HuH-7 (cell line): ENCODE measurements around the gene KCTD8.
A peak's percentile ranks its signal among the peaks of the same experiment; 100 is the strongest.

Experiments used
- DNase-seq: peaks from one replicate; pipeline ENCODE4 v3.0.0; 2011; ENCODE audit warnings: low spot score

Gene KCTD8

DNA sequence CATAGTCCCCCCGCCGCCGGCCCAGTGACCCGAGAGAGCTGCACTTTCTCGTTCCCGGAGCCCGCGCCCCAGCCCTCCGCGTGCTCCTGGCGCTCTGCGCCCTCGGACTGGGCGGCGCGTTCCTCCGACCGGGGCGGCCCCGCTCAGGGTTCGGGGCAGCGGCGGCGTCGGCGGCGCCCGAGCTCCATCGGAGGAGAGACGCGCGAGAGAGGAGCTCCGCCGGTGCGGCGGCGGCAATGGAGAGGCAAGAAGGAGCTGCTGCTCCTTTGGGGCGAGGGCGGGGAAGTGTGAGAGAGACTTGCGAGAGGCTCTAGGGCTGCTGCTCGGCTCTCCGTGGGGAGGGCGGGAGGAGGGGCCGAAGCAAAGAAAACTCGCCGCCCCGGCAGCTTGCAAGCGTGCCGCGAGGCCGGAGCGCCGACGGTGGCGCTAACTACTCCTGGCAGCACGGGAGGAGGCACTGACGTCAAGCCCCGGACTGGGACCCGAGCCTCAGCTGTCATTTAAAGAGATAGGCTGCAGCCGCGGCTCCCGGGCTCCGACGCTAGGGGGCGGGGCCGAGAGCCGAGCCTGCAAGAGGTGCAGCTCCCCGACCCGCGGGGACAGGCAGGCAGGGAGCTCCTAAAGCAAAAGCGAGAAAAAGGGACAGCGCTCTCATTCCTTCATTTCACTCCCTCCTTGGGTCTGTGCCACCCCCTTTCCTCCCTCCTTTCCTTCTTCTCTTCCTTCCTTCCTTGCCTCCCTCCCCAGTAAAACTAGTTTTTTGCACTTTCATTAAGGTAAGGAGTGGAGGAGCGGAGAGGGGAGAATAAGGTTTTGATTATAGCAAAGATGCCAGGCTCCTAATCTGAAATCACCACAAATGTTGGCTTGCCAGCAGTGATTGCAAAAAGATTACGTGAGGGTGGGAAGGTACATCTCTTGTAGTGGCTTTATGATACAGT lies at the start of gene KCTD8:
TSS of gene KCTD8 (minus strand) at position 289 of the 941 bp plus-strand sequence.
- DNase-seq, result peak; percentile 86

DNA sequence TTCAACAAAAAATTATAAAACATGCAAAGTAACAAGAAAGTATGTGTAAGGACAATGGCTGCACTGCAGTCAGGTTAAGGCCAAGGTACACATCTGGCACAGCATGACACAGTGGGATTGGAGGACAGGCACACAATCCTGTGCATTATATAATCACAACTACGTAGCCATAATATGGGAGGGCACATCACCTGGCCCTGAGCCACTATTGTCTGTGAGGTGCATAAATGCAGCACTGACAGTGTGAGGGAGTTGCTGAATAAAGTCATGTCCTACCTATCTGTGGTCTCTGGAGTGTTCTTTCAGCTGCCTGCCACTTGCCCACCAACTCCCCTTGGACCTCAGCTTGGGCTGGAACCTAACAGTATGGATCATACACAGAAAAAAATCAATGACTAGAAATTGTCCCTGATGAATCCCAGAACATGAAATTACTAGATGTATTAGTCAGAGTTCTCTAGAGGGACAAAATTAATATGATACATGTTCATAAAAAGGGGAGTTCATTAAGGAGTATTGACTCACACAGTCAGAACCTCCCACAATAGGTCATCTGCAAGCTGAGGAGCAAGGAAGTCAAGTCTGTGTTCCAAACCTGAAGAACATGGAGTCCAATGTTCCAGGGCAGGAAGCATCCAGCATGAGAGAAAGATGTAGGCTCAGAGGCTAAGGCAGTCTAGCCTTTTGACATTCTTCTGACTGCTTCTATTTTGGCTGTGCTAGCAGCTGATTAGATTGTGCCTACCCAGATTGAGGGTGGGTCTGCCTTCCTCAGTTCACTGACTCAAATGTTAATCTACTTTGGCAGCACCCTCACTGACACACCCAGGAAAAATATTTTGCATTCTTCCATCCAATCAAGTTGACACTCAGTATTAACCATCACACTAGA lies 46.4 kb upstream of the KCTD8 start:
- DNase-seq, result no peak

DNA sequence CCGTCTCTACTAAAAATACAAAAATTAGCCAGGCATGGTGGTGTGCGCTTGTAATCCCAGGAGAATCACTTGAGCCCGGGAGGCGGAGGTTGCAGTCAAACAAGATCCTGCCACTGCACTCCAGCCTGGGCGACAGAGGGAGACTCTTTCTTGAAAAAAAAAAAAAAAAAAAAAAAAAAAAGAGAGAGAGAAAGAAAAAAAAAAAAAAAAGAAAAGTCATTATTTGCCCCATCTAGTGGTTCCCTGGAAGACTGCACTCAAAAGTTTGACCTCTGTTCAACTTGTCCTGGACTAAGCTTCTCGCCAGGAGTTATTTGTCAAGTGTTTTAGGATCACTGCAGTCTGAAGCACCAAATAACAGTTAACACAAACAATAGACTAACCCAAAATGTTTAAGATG lies 45.3 kb upstream of the KCTD8 start:
- peak; percentile 11 for DNase-seq

DNA sequence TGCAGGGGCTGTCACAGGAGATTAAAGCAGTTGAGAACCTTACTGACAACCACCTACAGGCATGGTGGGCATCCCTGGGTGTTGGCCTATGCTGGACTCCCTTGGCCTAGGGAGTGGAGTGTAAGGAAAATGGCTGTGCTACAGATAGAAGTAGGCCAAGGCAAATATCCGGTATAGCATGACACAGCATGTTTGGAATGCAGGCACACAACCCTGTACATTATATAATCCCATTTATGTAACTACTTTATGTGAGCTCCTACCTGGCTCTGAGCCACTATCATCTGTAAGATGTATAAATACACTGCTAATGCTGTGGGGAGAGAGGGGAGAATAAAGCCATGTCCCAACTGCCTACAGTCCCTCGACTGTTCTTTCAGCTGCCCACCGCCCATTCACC lies 38.7 kb upstream of the KCTD8 start:
- DNase-seq, result no peak

DNA sequence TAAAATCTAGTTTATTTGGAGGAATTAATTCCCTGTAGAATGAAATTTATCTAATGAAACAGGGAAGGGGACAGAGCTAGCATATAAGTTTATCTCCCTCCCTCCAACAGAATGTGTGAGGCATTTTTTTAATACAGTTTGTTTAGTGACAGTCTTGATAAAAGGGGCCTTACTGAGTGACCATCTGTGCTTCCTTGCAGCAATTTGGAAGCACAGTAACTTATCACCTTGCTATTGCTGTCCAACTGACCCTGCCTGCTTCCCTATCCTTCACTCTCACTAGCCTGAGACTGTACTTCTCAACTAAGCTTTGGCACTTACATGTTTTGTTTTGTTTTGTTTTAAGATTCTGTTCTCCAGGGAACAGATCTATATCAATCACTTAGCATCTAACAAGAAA lies 31.1 kb upstream of the KCTD8 start:
- DNase-seq, result no peak

DNA sequence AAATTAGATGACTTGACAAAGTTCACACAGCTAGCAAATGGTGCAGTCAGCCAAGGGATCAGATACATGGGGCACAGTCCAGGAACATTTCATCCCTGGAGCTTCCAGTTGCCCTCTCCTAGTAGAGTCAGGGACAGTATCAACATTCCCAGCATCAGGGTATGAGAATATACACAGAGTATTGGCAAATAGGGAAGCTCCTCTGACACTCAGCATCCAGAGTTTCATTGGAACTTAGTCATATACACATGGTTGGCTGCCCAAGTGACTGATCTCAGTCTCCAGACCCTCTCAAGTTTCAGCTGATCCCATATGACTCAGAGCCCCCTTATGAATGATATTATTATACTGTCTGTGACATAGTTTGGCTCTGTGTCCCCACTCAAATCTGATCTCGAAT lies 13.7 kb upstream of the KCTD8 start:
- DNase-seq, result no peak

DNA sequence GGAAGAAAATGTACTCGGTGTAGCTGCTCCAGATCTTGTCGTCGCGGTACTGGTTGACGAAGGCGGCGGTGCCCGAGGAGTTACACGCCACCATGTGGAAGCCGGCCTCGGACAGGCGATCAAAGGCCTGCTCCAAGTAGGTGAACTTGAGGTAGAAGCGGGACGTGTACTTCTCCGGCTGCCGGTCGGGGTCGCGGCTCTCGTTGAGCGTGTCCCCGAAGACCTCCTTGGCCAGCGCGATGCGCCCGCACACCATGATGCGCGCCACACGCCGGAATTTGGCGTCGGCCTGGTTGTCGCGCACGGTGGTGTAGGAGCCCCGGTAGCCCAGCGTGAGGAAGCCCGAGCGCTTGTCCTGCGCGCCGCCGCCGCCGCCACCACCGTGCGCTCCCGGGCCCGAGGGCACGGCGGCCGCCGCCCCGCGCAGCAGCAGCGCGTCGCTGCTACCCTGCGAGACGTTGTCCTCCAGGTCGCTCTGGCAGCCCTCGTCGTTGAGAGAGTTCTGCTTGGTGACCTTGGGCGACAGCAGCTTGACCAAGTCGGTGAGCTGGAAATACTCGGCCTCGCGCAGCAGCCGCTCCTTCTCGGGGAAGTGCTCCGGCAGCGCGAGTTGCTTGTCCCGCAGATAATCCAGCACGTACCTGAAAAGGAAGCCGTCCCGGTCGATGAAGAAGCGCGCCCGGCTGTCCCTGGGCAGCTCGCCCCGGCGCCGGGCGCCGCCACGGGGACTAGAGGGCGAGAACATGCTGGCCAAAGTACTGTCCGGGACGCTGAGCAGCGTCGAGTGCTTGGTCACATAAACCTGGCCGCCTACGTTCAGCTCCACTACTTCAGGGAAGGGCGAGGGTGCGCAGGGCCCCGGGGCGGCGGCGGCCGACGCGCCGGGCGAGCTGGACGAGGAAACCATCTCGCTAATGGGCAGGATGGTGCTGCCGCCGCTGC lies 775 bp downstream of the KCTD8 start:
- no peak for DNase-seq

DNA sequence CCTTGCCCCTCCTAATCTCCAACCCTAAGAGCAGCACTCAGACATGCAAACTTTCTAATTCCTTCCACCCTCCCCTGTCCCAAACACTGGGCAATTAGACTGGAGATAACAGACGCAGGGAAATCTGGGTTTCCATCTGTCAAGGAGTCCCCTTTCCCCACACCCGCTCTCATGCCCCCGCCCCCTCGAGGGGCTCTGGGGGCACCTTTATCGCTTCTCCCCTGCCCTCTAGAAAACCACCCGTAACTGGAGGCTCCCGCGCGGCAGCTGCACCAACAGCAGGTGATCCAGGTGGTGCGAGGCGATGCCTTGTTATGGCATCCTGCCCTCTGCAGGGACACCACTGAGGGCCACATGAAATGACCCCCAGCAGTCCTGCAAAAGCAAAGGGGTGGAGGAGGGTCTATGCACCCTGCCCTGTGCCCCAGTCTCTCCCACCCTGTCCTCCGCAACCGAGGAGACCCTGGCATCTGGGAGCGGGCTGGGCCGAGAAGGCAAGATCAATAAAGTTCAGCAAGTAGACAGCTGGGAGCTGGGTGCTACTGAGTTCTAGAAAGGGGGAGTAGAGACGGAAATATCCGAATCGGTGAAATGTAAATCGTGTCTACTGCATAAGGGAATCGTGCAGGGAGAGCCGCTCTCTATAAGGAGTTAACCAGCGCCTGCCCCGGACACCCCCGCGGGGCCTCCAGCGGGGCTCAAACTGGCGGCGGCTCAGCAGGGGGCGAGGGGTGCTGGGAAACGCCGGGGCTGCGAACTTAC lies 1.6 kb downstream of the KCTD8 start:
- no peak for DNase-seq

DNA sequence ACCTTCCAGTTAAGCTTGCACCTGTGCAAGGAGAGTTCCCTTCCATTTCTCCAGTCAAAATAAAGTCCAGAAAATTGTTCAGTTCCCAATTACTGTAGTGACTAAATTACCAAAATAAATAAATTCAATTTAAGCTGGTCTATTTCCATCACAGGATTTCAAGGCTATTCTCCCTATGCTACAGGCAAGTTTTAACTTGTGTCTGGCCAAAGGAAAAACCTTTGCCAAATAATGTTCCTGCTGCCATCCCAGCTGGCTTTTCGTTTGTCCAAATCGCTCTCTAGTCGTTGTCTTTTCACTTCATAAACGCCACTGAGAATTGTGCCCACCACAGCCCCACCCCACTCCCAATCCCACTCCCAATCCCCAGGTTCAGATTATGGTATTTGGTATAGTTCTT lies 2.4 kb downstream of the KCTD8 start:
- DNase-seq, result no peak

DNA sequence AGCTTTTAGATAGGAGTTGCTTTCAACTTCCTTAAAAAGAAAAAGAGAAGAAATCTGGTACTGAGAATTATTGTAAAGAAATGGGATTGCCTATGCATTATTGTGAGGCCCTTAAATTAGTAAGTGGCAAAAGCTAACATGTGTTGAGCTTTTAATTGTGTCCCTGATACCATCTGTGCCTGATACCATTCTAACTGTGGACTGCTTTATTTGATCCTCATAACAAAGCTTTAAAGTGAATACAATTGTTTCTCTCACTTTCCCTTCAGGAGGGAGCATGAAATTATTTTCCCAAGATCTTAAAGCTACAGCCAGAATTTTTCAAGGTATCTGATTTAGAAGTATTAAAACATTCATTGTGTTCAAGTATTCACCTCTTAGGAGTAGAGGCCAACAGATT lies 9.9 kb downstream of the KCTD8 start:
- DNase-seq, result no peak

DNA sequence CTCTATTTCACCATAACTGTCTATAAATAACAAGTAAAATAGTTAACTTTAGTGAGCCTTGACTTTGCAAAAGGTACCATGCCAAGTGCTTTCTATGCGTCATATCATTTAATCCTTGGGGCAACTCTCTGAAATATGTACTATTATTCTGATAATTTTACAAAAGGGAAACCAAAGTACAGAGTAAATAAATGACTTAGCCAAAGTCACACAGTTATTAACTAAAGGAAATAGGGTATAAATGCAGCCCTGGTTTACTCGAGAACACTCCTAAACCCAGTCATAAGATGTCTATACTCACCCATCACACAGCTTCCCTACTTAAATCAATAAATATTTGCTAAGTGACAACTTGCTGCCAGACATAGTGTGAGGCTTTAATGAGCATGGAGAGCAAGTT lies 14.4 kb downstream of the KCTD8 start:
- no peak for DNase-seq

DNA sequence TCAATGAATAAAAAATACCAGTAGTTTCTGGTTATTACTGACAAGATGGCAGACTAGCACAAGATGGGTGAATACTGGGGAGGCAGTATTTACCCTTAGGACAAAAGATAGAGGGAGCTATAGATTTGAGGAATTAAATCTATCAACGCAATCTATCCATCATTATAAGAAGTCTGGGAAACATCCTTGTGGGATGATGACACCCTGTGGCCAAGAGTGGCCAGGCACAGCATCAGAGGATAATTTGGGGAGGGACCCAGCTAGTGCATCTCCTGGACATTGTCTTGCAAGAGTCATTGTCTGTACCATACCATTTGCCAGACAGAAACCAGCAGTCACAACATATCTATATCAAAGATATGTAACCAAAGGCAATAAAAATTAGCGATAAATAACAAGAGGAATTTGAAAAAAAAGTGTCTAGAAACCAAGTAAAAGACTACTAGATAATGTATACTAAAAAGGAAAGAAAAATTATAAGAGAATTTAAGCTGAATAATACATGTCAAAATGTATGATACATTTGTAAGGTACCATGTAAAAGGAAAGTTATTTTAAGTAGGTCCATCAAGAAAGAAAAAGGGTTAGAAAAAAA lies 22.9 kb downstream of the KCTD8 start:
- DNase-seq, result no peak

DNA sequence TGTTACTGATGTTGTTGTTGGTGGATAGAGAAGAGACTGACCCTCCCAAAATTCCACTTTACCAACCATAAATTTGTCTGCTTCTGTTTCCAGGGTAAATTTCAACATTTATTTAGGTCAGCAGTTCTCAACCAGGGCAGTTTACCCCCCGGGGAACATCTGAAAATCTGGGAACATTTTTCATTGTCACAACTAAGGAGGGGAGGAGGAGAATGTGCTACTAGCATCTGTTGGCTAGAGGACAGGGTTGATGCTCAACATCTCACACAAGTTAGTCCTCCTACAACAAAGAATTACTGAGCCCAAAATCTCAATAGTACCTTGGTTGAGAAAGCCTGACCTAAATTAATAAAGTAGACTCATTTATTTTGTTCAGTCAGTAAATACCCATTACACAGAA lies 25.7 kb downstream of the KCTD8 start:
- DNase-seq, result no peak

DNA sequence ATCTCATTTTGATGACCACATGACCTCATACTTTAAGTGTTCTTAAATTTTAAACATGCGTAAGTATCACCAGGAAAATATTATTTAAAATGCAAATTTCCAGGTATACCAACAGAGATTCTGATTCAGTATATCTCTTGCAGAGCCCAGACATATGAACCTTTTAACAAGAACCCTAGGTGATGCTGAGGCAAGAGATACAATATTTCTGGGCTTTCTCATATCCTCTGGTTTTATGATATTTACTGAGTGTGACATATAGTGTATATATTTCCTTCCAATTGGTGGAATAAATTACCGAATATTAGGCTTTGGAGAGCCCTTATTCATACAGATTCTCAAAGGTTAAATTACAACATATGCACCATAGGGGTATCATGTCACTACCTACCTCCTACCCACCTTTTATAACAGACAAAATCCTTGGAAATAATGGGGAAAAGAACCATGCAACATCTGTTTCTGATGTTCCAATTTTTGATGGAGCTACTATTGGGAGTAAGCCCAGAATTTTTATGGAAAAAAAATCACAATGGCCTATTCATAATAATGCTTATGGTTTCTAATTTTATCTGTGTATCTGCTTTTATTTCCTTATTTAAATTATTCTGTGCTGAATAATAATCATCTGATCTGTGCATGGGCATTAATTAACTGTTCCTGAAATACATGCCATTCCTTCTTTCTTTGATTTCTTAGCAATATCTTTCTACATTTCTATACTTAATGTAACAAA lies 27.1 kb downstream of the KCTD8 start:
- DNase-seq, result no peak

DNA sequence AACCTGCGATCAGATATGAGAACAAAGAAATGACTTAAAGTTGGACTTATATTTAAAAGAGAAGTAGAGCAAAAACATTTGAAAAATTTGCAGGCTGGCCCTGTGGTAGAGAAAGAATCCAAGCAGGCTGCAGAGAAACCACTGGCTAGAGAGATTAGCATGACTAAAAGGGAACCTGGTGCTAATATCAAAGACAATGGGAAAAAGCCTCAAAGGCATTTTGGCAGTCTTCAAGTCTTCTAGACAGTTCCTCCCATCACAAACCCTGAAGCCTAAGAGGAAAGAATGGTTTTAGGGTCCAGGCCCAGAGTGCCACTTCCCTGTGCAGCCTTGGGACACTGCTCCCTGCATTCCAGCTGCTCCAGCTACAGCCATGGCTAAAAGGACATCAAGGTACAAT lies 33.4 kb downstream of the KCTD8 start:
- no peak for DNase-seq

DNA sequence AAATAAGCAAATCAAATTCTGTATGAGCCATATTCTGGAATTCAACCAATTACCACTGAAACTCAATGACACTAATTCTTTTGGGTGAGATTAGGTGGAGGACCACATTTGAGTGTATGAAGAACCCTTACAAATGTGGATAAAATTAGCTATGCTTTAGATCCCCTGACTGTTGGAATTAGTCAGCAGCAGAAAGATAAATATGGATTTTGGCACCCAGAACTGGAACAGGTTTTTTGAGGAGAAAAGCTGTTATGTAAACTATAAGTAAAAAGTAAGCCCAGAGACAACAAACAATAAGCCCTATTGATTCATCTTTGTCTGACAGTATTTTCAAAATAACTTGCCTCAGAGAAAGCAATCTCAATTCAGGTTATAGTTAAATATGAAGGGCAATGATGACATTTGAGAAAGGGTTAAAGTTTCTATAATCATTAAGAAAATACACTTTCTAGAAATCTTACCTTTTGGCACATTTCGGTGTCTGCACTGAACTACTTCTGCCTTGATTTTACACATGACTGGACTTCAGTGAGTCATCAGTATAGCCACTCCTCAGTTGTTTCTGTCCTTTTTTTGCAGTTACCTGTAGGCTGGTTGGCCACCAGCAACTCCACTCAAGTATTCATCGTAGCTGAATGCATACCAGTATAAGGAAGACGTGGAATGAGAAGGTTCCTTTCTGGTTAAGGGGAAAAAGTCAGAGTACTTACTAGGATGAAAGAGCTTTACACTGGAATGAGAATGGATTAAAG lies 80.0 kb downstream of the KCTD8 start:
- no peak for DNase-seq

DNA sequence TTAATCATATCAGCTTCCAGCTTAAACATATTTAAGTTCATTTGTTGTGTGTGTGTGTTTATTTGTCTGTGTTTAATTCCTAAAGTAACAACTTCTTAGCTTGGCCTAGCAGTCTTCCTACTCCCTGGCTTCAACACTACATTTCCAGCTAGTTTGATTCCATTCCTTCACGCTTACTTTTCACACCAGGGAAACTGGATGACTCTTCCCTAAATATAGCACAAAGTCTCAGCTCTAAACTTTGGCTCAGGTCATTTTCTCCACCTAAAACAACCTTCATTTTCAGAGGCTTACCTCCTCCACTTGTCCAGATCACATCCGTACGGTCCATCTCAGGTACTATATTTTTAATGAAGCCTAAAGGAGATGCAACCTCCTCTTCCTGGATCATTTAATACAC lies 94.4 kb downstream of the KCTD8 start:
- no peak for DNase-seq

DNA sequence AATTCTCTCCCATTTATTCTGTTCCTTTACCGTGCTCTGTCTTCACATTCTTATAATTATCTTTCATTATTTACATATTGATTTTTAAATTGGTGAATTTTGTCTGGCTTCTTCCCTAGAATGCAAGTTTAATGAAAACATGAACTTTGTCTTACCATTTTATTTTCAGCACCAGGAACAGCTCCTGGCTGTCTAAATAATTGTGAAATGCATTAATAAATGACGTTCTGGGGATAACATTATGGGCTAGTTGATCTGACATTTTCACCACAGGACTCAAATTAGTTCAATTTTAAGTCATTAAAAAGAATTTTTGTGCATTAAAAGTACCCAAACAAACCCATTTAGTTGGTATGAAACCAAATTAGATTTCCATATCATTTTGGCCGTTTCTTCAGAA lies 97.5 kb downstream of the KCTD8 start:
- no peak for DNase-seq

DNA sequence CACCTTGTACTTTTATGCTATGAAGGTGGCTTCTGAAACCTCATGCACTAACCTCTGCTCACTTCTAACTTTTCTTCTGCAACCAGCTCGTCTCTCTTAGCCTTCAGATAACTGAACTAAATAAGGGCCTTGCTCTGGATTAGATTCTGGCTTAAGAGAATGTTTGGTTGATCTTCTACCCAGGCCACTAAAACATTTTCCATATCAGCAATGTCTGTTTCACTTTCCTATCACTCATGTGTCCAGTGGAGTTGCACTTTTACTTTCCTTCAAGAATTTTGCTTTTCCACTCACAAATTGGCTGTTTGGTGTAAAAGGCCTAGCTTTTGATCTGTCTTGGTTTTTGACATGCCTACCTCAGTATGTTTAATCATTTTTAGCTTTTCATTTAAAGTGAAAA lies 105.8 kb downstream of the KCTD8 start:
- DNase-seq, result no peak
